GM12874 (cell line): ENCODE measurements around the gene CASKIN1.

Experiments
- TF ChIP-seq, protein P1 (sequence below): IDR thresholded peaks from 2 replicates; pipeline ENCODE4 v1.5.1; 2011; ENCODE audit warnings: low read depth, mild to moderate bottlenecking, control low read depth, low read length, moderate library complexity; ENCODE audit not compliant: insufficient read depth

Gene CASKIN1

GRCh38 chr16:2230376-2230775 lies 34.0 kb upstream of the CASKIN1 start:
- TF ChIP-seq, protein P1, sequence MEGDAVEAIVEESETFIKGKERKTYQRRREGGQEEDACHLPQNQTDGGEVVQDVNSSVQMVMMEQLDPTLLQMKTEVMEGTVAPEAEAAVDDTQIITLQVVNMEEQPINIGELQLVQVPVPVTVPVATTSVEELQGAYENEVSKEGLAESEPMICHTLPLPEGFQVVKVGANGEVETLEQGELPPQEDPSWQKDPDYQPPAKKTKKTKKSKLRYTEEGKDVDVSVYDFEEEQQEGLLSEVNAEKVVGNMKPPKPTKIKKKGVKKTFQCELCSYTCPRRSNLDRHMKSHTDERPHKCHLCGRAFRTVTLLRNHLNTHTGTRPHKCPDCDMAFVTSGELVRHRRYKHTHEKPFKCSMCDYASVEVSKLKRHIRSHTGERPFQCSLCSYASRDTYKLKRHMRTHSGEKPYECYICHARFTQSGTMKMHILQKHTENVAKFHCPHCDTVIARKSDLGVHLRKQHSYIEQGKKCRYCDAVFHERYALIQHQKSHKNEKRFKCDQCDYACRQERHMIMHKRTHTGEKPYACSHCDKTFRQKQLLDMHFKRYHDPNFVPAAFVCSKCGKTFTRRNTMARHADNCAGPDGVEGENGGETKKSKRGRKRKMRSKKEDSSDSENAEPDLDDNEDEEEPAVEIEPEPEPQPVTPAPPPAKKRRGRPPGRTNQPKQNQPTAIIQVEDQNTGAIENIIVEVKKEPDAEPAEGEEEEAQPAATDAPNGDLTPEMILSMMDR = no peak

GRCh38 chr16:2229632-2230250 lies 33.3 kb upstream of the CASKIN1 start:
- TF ChIP-seq, protein P1 = no peak

DNA sequence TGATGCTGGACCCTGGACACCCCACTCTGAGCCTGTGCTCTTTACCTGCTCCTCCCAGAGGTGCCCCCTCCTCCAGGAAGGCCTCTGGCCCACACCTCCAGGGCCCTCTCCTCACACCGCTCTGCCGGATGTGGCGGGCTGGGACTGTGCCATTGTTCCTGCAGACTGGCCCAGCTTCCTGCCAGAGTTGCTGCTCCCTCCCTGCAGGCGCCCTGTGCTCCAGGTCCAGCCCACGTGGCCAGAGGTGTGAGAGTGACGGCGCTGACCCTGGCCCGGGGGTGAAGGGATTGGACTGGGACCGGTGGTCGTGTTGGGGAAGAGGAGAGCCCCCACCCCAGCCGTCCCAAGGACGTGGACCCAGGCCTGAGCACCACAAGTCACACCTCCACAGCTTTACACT lies 32.7 kb upstream of the CASKIN1 start:
- TF ChIP-seq, protein P1 = no peak

DNA sequence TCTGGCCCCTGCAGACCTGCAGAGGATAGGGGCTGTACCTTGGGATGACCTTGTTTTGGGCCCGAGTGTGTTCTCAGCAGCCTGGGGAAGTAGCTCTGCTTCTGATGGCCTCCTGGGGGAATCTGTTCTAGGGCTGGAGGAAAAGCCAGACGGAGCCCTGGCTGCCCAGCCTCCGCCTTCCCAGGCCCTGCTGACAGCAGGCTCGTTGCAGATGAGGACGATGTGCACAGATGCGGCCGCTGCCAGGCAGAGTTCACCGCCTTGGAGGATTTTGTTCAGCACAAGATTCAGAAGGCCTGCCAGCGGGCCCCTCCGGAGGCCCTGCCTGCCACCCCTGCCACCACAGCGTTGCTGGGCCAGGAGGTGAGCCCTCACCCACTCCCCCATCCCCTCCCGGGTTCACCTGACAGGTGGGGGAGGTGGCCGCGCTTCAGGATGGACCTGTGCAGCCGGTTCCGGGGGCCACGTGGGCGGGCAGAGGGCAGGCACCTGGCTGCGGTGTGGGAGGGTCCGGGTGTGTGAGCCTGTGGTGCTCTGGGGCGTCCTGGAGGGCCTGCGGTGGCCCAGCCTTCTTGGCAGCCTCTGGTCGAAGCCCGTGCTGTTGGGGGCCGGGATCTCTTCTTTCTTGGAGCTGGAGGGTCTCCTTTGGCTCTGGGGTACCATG lies 31.9 kb upstream of the CASKIN1 start:
- TF ChIP-seq, protein P1 = no peak

GRCh38 chr16:2226918-2227317 lies 30.5 kb upstream of the CASKIN1 start:
- TF ChIP-seq, protein P1 = no peak

GRCh38 chr16:2226245-2226793 lies 29.9 kb upstream of the CASKIN1 start:
- TF ChIP-seq, protein P1 = no peak

- TF ChIP-seq, protein P1 = no peak
These were observed 27.6 kb upstream of the CASKIN1 start for GRCh38 chr16:2223942-2224486.
